Measurements from ENCODE around the gene DPH2. TPM values are rescaled to one million over a fixed set of nuclear protein-coding genes. Genes with fewer than 3 reads are reported as not detected.

DPH2 gene
- total RNA-seq, 2 experiments from 2014 or later: 25.2 to 30.5 TPM

DNA sequence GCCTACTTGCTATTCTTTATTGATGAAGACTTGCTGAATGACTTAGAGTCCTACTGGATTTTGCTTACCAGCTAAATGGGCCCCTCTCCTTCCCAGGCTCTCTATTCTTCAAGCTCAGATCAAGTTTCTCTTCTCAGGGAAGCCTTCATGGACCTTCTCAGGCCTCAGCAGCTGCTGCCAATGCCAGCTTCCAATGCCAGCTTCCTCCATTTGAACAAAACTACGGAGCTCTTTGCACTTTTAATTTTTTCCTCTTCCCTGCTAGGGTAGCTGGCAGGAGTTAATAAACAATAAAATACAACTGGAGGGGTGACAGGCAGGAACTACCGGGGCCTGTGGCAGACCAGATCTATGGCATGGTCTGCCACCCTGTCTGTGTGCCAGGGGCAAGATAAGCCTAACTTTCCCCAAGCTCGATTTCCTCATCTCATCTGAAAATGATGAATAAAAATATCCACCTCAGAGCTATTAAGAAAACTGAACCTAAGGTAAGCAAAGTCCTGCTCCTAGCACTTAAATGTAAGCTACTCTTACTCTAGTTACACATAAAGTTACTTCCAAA, 24.1 kb upstream of the DPH2 start:
- ATAC-seq (no peak), DNase-seq (no peak)
- POLR2A ChIA-PET: interaction anchor here (0.6 to 1.4 kb wide), 3 partner anchors 12 to 239 kb away, joined by 3 to 4 read pairs (median 3); partner anchors contain the start of genes ARTN and ST3GAL3
- CTCF ChIA-PET: interaction anchor here (0.7 to 5.9 kb wide), 13 partner anchors 9 to 296 kb away, joined by 3 to 96 read pairs (median 3); partner anchors contain the start of genes ARTN, DPH2, KDM4A and ST3GAL3
- peaks cover 36% of the 10 kb centered on the region for H3K4me1 Mint-ChIP-seq
- H3K9me3 Mint-ChIP-seq (ENCODE audit: low read depth): no peaks in the 10 kb centered on the region
- peak overlapping the region; percentile 96 for H3K27ac Mint-ChIP-seq
- peaks cover 19% of the 10 kb centered on the region for H3K36me3 Mint-ChIP-seq (ENCODE audit: low read depth)
- no peaks in the 10 kb centered on the region for H3K27me3 Mint-ChIP-seq
- H3K4me3 Mint-ChIP-seq: peak overlapping the region; percentile 94
- intact Hi-C loops (cut with DNase I, micrococcal nuclease): loop anchor here (1.0 to 5.0 kb wide), 16 partner anchors 24 to 1021 kb away; partner anchors contain the start of genes ATP6V0B (in 2 of the 2), KDM4A (in 2 of the 2), ST3GAL3 (in 2 of the 2) and CCDC24 (in 1 of the 2)

DNA sequence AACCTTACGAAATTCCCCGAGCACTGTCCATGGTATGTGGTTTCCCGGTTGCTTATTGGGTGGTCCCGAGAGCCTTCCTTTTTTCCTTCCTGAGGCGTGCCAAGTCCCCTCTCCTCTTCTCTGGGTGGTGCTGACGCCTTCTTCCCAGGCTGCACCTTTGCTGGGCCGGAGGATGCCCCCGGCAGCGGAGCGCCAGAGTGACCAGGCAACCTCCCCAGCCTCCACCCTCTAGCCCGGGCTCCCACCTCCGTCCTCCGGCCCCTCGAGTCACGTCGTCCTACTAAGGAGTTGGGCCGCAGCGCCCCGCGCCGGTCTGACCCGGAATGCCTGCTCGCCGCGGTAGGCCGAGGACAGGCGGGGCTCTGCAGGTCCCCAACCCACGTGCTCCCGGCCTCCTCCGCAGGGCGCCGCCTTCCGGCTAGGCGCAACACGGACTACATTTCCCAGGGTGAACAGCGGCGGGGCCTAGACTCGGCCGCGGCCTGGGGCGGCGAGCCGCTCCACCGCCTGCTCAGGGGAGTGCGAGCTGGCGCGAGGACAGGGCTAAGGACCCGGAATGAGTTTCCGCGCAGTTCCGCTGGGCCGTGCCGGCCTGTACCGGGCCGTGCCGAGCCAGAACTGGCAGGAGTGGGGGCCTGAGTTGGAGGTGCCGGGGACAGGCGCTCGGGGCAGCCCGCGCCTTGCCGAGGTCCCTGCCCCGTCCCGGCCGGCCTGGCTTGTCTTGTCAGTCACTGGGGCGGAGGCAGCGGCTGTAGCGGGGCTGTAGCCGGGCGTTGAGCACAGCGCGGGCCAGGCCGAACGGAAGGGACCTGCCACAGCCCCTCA, 23.4 kb upstream of the DPH2 start, which contains the start of gene IPO13:
Gene IPO13, plus strand, starts transcription at position 715 of the 825 bp plus-strand sequence. CDS start 651 bp downstream, outside the sequence.
- Mint-ChIP-seq H3K36me3 (ENCODE audit: low read depth) (peaks cover 19% of the 10 kb centered on the region), H3K27ac (peak within 1 kb of the TSS; percentile 96), H3K9me3 (ENCODE audit: low read depth) (no peaks in the 10 kb centered on the region), H3K4me1 (peaks cover 37% of the 10 kb centered on the region), H3K4me3 (peak within 1 kb of the TSS; percentile 94), H3K27me3 (no peaks in the 10 kb centered on the region)
- peak; percentile 96 for ATAC-seq
- POLR2A ChIA-PET: interaction anchor here (0.5 to 1.4 kb wide), 4 partner anchors 232 to 240 kb away, joined by 3 read pairs; partner anchors contain the start of gene ST3GAL3
- DNase-seq: peak; percentile 98
- CTCF ChIA-PET: interaction anchor here (0.6 to 5.9 kb wide), 14 partner anchors 8 to 296 kb away, joined by 3 to 96 read pairs (median 4); partner anchors contain the start of genes ARTN, DPH2, KDM4A and ST3GAL3
- intact Hi-C loops (cut with DNase I, micrococcal nuclease): loop anchor here (1.0 to 5.0 kb wide), 16 partner anchors 23 to 1022 kb away; partner anchors contain the start of genes ATP6V0B (in 2 of the 2), KDM4A (in 2 of the 2), ST3GAL3 (in 2 of the 2) and CCDC24 (in 1 of the 2)

DNA sequence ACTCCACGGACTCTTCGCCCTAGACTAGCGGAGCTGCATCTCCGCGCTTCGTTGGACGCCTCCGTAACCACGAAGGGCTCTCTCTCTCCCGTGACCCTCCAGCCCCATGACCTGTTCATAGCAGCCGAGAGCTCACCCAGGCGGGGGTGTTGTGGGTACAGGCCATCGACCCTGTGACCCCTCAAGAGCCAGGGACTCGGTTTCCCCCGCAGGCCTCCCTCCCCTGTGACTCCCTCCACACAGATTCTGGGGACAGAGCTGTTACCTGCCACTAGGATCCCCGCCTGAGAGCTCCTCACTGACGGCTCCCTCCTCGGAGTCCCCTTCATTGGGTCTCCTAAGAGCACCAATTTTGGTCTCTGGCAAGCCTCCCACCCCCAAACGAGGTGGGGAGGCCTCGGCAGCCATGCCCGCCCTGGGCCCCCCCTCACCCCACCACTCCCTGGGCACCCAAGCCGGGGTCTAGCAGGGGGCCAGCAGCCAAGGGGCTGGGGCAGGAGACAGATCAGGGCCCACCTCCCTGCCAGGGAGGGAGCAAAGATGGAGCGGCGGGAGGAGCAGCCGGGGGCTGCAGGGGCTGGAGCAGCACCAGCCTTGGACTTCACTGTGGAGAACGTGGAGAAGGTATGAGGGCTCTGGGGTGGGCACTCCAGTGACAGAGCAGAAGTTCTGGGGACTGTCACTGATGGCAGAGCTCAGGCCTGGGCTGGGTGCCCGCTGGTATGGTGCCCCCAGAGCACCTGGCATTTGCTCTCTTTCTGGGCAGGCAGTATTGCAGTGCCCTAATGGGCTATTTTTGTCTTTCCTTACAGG, 22.5 kb upstream of the DPH2 start:
- ATAC-seq (peak; percentile 4), DNase-seq (peak; percentile 34)
- ChIA-PET POLR2A (interaction anchor here (0.5 to 1.7 kb wide), 4 partner anchors 9 to 241 kb away, joined by 3 to 14 read pairs (median 4); no protein-coding TSS in a partner anchor), CTCF (interaction anchor here (0.6 to 5.9 kb wide), 9 partner anchors 8 to 240 kb away, joined by 3 to 96 read pairs (median 4); partner anchors contain the start of genes ARTN and DPH2)
- Mint-ChIP-seq H3K36me3 (ENCODE audit: low read depth) (peaks cover 19% of the 10 kb centered on the region), H3K27ac (peak overlapping the region; percentile 89), H3K9me3 (ENCODE audit: low read depth) (no peaks in the 10 kb centered on the region), H3K27me3 (no peaks in the 10 kb centered on the region), H3K4me3 (peak overlapping the region; percentile 94), H3K4me1 (peaks cover 38% of the 10 kb centered on the region)
- intact Hi-C loops (cut with DNase I, micrococcal nuclease): loop anchor here (2.0 to 5.0 kb wide), 3 partner anchors 100 to 588 kb away; partner anchors contain the start of genes CDC20 (in 1 of the 2) and ST3GAL3 (in 1 of the 2)

DNA sequence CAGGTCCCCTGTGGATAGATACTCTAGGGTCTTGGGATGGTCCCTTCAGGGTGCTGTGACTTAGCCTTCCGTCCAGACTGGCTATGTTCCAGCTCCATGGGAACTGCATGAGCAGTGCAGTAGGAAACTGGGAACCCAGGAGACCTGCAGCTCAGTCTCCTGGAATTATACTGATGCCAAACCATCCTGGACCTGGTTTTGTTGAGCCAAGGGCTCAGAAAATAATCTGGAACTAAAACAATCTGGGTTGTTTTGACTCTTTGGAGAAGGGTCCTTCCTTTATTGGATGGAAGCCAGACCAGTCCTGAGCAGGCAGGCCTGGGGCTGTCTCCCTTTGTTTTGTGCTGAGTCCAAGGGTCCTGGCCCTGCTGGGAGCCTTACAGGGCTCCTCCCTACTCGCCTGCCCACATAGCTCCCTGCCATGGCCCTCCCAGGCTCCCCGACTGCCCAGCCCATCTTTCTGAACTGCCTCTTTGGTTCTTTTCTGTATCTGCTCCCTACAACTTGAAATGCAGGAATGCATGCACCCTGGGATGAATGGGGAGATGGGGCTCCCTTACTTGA, 21.9 kb upstream of the DPH2 start:
- no peaks in the 10 kb centered on the region for H3K27me3 Mint-ChIP-seq
- peak overlapping the region; percentile 22 for H3K27ac Mint-ChIP-seq

DNA sequence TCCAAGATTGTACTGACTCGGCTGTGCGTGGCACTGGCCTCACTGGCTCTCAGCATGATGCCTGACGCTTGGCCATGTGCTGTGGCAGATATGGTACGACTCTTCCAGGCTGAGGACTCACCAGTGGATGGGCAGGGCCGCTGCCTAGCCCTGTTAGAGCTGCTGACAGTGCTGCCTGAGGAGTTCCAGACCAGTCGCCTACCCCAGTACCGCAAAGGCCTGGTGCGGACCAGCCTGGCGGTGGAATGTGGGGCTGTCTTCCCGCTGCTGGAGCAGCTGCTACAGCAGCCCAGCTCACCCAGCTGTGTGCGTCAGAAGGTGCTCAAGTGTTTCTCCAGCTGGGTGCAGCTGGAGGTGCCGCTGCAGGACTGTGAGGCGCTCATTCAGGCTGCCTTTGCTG, 20.1 kb upstream of the DPH2 start:
- H3K27ac Mint-ChIP-seq: no peak overlapping the region
- H3K36me3 Mint-ChIP-seq (ENCODE audit: low read depth): peaks cover 11% of the 10 kb centered on the region
- ATAC-seq: no peak
- no peak overlapping the region for H3K4me3 Mint-ChIP-seq
- peaks cover 34% of the 10 kb centered on the region for H3K4me1 Mint-ChIP-seq
- POLR2A ChIA-PET: no interaction called here
- no peaks in the 10 kb centered on the region for H3K9me3 Mint-ChIP-seq (ENCODE audit: low read depth)
- intact Hi-C loops (cut with DNase I, micrococcal nuclease): loop anchor here (5.0 kb wide), 2 partner anchors 98 to 242 kb away; partner anchors contain the start of gene ST3GAL3 (in 1 of the 2)
- CTCF ChIA-PET: interaction anchor here (1.3 to 3.5 kb wide), 2 partner anchors 10 to 15 kb away, joined by 5 to 12 read pairs; no protein-coding TSS in a partner anchor
- no peak for DNase-seq
- no peaks in the 10 kb centered on the region for H3K27me3 Mint-ChIP-seq

More for the DNA sequence above, 21.9 kb upstream of the DPH2 start:
- ATAC-seq (no peak), DNase-seq (no peak)
- peaks cover 38% of the 10 kb centered on the region for H3K4me1 Mint-ChIP-seq
- CTCF ChIA-PET: interaction anchor here (0.6 to 5.9 kb wide), 2 partner anchors 9 to 13 kb away, joined by 3 to 96 read pairs; partner anchors contain the start of gene ARTN
- H3K36me3 Mint-ChIP-seq (ENCODE audit: low read depth): peaks cover 17% of the 10 kb centered on the region
- POLR2A ChIA-PET: interaction anchor here (1.7 kb wide), 1 partner anchor 24 kb away, joined by 5 read pairs; no protein-coding TSS in a partner anchor
- peak overlapping the region; percentile 94 for H3K4me3 Mint-ChIP-seq
- H3K9me3 Mint-ChIP-seq (ENCODE audit: low read depth): no peaks in the 10 kb centered on the region
- intact Hi-C loops (cut with DNase I, micrococcal nuclease): loop anchor here (2.0 to 5.0 kb wide), 3 partner anchors 99 to 589 kb away; partner anchors contain the start of genes CDC20 (in 1 of the 2) and ST3GAL3 (in 1 of the 2)

DNA sequence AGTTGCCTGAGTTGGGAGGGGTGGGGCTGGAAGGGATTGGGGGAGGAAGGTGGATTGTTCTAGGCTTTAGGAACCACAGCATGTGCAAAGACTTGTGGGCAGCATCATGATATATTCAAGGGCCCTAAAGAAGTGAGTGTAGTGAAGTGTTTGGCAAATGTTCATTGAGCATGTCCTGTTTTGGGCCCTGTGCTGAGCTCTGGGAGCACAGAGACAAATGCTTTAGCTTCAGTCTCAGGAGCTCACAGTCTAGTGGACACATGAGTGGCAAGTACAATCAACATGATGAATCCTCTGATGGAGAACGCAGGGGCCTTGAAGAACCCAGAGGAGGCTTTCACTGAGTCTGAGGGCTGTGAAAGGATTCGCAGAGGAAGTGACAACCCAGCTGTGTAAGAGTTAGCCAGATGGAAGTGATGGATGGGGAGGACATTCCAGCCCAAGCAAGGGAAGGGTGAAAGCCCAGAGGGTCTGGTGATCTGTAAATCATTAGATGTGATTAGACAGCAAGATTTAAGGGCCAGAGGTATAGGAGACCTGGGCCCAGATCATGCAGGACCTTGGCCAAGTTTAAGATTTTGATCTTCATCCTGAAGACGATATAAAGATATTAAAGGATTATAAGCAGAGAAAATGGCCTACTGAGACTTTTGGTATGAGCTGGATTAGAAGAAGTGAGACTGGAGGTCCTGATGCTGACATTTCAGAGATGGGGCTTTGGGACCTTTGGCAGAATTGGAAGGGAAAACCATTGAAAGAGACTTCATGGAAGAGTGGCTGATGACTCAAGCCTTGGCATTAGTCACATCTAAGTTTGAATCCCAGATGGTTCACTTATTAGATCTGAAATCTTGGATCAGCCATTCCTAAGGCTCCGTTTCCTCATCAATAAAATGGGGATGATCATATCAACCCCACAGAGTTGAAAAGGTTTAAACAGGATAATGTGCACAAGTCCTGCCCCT, 18.5 kb upstream of the DPH2 start:
- Mint-ChIP-seq H3K27ac (no peak overlapping the region), H3K36me3 (ENCODE audit: low read depth) (peaks cover 5% of the 10 kb centered on the region), H3K4me1 (peaks cover 23% of the 10 kb centered on the region), H3K9me3 (ENCODE audit: low read depth) (no peaks in the 10 kb centered on the region), H3K27me3 (no peaks in the 10 kb centered on the region), H3K4me3 (no peak overlapping the region)
- CTCF ChIA-PET: interaction anchor here (0.6 to 3.5 kb wide), 3 partner anchors 12 to 55 kb away, joined by 5 to 12 read pairs (median 5); no protein-coding TSS in a partner anchor
- DNase-seq: no peak
- intact Hi-C loops (cut with DNase I, micrococcal nuclease): no loop called here
- POLR2A ChIA-PET: no interaction called here
- ATAC-seq: no peak

DNA sequence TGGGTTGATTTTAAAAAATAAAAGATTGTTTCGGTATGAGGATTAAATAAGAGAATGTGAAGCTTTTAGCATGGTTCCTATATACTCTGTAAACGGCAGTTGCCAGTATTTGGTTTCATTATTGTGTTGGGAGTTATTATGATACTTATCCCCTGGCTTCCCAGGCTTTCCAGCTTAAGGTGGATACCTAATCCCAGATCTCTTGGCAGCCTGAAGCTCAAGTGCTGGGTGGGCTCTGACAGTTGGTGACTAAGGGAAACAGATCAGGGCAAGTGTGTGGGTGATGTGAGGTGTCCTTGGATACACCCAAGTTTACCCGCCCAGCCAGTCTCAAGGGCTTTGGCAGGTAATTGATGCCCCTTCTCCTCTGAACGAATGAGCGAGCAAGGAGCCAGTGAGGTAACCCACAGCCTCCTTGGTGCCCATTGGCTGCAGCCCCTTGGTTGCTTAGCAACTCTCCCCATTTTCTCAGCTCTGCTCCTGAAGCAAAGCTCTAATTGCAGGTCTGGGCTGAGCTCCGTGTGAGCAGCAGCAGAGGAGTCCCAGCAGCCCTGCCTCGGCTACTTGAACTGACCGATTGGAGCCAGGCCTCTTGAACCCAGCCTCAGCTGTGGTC, 17.0 kb upstream of the DPH2 start:
- ATAC-seq (no peak), DNase-seq (no peak)
- Mint-ChIP-seq H3K27ac (no peak overlapping the region), H3K27me3 (no peaks in the 10 kb centered on the region), H3K36me3 (ENCODE audit: low read depth) (peaks cover 11% of the 10 kb centered on the region), H3K9me3 (ENCODE audit: low read depth) (no peaks in the 10 kb centered on the region), H3K4me1 (peaks cover 19% of the 10 kb centered on the region), H3K4me3 (no peak overlapping the region)
- POLR2A ChIA-PET: no interaction called here
- CTCF ChIA-PET: interaction anchor here (0.6 to 3.5 kb wide), 3 partner anchors 18 to 52 kb away, joined by 3 to 12 read pairs (median 9); no protein-coding TSS in a partner anchor
- intact Hi-C loops (cut with DNase I, micrococcal nuclease): no loop called here

DNA sequence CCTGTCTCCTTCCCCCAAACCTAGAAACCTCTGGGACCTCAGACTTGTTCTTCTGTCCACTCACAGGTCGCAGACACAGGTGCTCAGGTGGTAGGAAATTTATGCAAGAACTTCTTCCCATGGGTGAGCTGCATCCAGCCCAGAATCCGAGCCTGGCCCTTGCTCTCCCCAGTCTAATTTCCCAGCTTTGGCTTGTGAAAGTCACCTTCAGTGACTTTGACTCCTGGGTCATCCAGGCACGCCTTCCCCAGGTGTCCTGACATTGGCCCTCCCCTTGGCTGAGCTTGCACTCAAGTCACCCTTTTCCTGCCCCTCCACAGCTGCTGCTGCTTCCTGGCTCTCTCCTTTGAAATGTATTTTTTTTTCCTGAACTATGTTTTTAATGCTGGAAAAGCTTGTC, 16.4 kb upstream of the DPH2 start:
- DNase-seq (no peak), ATAC-seq (no peak)
- CTCF ChIA-PET: interaction anchor here (2.3 kb wide), 1 partner anchor 18 kb away, joined by 9 read pairs; no protein-coding TSS in a partner anchor
- intact Hi-C loops (cut with DNase I, micrococcal nuclease): no loop called here
- Mint-ChIP-seq H3K4me3 (no peak overlapping the region), H3K4me1 (peaks cover 14% of the 10 kb centered on the region), H3K36me3 (ENCODE audit: low read depth) (peaks cover 14% of the 10 kb centered on the region), H3K9me3 (ENCODE audit: low read depth) (no peaks in the 10 kb centered on the region), H3K27me3 (no peaks in the 10 kb centered on the region), H3K27ac (no peak overlapping the region)
- POLR2A ChIA-PET: no interaction called here

DNA sequence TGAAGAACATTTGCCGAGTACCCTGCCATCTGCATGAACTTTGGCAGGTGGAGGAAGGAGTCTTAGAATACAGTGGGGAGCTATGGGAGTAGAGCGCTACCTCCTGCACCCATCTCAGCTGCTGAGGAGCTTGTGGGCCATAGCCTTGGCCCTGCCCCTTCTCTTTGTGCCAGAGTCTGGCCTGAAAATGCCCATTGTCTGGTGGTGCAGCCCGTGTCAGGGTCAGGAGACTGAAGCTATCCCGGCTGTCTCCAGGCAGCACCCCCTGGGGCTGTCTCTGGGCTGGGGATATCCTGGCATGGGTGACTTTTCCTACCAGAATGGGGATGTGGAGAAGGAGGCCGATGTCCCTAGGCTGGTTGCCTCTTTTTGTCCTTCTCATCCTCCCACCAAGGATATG, 15.8 kb upstream of the DPH2 start:
- H3K36me3 Mint-ChIP-seq (ENCODE audit: low read depth): peaks cover 15% of the 10 kb centered on the region
- no peak overlapping the region for H3K4me3 Mint-ChIP-seq
- ATAC-seq: no peak
- DNase-seq: no peak
- ChIA-PET POLR2A (no interaction called here), CTCF (interaction anchor here (1.4 to 2.3 kb wide), 2 partner anchors 8 to 19 kb away, joined by 3 to 9 read pairs; no protein-coding TSS in a partner anchor)
- peaks cover 12% of the 10 kb centered on the region for H3K4me1 Mint-ChIP-seq
- intact Hi-C loops (cut with DNase I, micrococcal nuclease): no loop called here
- no peak overlapping the region for H3K27ac Mint-ChIP-seq
- no peaks in the 10 kb centered on the region for H3K27me3 Mint-ChIP-seq
- H3K9me3 Mint-ChIP-seq (ENCODE audit: low read depth): no peaks in the 10 kb centered on the region

Data from activated CD4-positive, alpha-beta T cell treated with anti-CD3 and anti-CD28 coated beads for 36 hours (primary cell).